ENCODE data around the gene DCTN1. TPM values are rescaled to one million over a fixed set of nuclear protein-coding genes. Genes with fewer than 3 reads are reported as not detected.
"Not testable (repeated sequence)": the region's sequence is repeated elsewhere in the genome, so short reads cannot be mapped to it uniquely, and the experiment has no call there.

The DCTN1 gene
- total RNA-seq, 2 donors from 2014 or later, result 159 to 213 TPM

DNA sequence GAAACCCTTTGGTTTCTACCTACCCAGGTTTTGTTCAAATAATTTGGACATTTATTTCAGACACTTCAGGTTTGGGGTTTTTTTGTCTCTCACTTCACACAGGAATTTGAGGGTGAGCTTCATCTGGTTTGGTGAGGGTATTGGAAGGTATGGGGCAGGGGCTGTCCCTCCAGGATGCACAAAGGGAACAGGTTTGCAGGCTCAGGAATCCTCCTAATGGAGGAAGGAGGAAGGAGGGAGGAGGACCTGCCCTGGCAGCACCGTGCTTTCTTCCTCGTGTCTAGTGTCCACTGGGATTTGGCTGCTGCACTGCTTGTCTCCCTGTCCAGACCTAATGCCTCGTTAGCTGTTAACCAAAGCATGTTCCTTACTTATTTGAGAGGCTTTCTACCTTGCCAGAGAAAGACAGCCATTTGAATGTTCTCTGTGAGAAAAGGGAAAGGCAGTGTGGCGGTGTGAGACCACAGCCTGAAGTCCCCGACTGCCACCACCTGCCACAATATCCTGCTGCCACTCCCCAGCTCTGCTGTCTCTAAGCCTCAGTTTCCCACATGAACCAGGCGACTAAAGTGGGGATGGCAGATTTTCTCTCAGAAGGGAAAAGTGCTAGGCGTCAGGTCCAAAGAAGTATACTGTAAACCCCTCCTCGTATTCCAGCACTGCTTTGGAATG lies 34.7 kb downstream of the DCTN1 start:
- no peaks in the 10 kb centered on the region for H3K36me3 ChIP-seq (ENCODE audit: control insufficient read depth, insufficient read depth, low read length)
- H3K4me1 Mint-ChIP-seq, result peaks cover 11% of the 10 kb centered on the region
- no peak overlapping the region for H3K9ac ChIP-seq (ENCODE audit: extremely low read depth, low read length, poor library complexity, severe bottlenecking)
- no peaks in the 10 kb centered on the region for H3K4me1 ChIP-seq (ENCODE audit: control insufficient read depth, insufficient read depth, low read length)
- H3K27me3 Mint-ChIP-seq (ENCODE audit: insufficient read depth), result peaks cover 2% of the 10 kb centered on the region
- no peak overlapping the region for H3K4me3 Mint-ChIP-seq
- no peaks in the 10 kb centered on the region for H3K36me3 Mint-ChIP-seq (ENCODE audit: low read depth)
- 91% methylated on average over 8 of the region's 8 CpGs; no CpG with 5 or more reads in 1 of the 2 experiments for WGBS, 2 experiments (ENCODE audit: insufficient coverage in 1 of 2, insufficient read length in 1 of 2)
- no peak for DNase-seq
- H3K27ac ChIP-seq (ENCODE audit: low read depth, low read length), result no peak overlapping the region
- no peak overlapping the region for H3K4me3 ChIP-seq (ENCODE audit: low read length)
- no peak overlapping the region for H3K27ac Mint-ChIP-seq
- TF ChIP-seq, protein P1, sequence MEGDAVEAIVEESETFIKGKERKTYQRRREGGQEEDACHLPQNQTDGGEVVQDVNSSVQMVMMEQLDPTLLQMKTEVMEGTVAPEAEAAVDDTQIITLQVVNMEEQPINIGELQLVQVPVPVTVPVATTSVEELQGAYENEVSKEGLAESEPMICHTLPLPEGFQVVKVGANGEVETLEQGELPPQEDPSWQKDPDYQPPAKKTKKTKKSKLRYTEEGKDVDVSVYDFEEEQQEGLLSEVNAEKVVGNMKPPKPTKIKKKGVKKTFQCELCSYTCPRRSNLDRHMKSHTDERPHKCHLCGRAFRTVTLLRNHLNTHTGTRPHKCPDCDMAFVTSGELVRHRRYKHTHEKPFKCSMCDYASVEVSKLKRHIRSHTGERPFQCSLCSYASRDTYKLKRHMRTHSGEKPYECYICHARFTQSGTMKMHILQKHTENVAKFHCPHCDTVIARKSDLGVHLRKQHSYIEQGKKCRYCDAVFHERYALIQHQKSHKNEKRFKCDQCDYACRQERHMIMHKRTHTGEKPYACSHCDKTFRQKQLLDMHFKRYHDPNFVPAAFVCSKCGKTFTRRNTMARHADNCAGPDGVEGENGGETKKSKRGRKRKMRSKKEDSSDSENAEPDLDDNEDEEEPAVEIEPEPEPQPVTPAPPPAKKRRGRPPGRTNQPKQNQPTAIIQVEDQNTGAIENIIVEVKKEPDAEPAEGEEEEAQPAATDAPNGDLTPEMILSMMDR (conservative IDR thresholded peaks at IDR 0.05), result no peak
- H3K9me3 ChIP-seq (ENCODE audit: control insufficient read depth, low read length), result no peaks in the 10 kb centered on the region
- H3K9me3 Mint-ChIP-seq, result no peaks in the 10 kb centered on the region
- no peaks in the 10 kb centered on the region for H3K27me3 ChIP-seq (ENCODE audit: control insufficient read depth, insufficient read depth, low read length, poor library complexity, severe bottlenecking)

DNA sequence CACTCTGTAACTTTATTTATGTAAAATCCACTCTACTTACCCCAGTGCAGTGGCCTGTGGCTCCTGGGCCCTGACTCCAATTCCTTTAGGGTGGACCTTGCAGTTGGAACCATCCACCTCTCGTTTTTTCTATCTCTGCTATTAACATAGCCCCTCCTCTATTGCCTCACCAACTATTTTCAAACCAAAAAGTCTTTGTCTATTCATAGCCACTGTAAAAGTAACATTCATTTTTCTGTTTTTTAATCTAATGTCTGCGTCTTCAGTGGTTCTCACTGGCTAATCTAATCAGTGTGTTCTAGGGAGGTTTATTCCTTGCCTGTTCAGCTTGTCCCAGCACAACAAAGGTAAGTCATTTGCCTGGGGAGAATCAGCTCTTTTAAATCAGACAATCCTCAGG lies 36.8 kb downstream of the DCTN1 start, which contains the start of gene SLC4A5:
TSS of gene SLC4A5 (minus strand) at position 101 of the 400 bp plus-strand sequence. CDS start 28,393 bp downstream, outside the sequence.
- WGBS, 2 experiments (ENCODE audit: insufficient coverage in 1 of 2, insufficient read length in 1 of 2), result 87 to 100% methylated on average over 2 of the region's 2 CpGs
- peaks cover 4% of the 10 kb centered on the region for H3K27me3 Mint-ChIP-seq (ENCODE audit: insufficient read depth)

DNA sequence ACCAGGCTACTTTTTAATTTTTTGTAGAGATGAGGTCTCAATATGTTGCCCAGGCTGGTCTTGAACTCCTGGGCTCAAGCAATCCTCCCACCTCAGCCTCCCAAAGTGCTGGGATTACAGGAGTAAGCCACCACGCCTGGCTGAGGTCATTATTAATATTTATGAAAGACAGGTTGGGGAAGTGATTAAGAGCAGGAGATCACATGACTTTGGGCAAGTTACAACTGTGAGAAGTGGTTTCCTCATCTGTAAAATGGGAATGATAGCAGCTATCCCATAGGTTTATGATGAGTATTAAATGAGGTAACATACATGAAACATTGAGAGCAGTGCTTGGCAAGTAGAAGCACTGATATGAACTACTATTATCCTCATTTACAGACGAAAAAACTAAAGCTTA lies 43.9 kb downstream of the DCTN1 start:
- not testable (repeated sequence) for H3K36me3 ChIP-seq (ENCODE audit: control insufficient read depth, insufficient read depth, low read length); H3K27me3 ChIP-seq (ENCODE audit: control insufficient read depth, insufficient read depth, low read length, poor library complexity, severe bottlenecking); H3K27me3 Mint-ChIP-seq (ENCODE audit: insufficient read depth); H3K27ac Mint-ChIP-seq; DNase-seq; H3K4me3 Mint-ChIP-seq; H3K9me3 Mint-ChIP-seq; H3K4me3 ChIP-seq (ENCODE audit: low read length); H3K4me1 ChIP-seq (ENCODE audit: control insufficient read depth, insufficient read depth, low read length); H3K36me3 Mint-ChIP-seq (ENCODE audit: low read depth); H3K9ac ChIP-seq (ENCODE audit: extremely low read depth, low read length, poor library complexity, severe bottlenecking); H3K27ac ChIP-seq (ENCODE audit: low read depth, low read length); H3K9me3 ChIP-seq (ENCODE audit: control insufficient read depth, low read length); H3K4me1 Mint-ChIP-seq
- WGBS, 2 experiments (ENCODE audit: insufficient coverage in 1 of 2, insufficient read length in 1 of 2), result 86 to 100% methylated on average over 1 to 2 of the region's 2 CpGs

More for the DNA sequence above, 36.8 kb downstream of the DCTN1 start, which contains the start of gene SLC4A5:
- DNase-seq, result peak; percentile 7
- Mint-ChIP-seq H3K4me3 (no peak within 1 kb of the TSS), H3K9me3 (no peaks in the 10 kb centered on the region), H3K4me1 (peaks cover 9% of the 10 kb centered on the region), H3K36me3 (ENCODE audit: low read depth) (no peaks in the 10 kb centered on the region), H3K27ac (no peak within 1 kb of the TSS)
- TF ChIP-seq, protein P1 (conservative IDR thresholded peaks at IDR 0.05), result no peak
- H3K27me3 ChIP-seq (ENCODE audit: control insufficient read depth, insufficient read depth, low read length, poor library complexity, severe bottlenecking), result no peaks in the 10 kb centered on the region
- no peaks in the 10 kb centered on the region for H3K9me3 ChIP-seq (ENCODE audit: control insufficient read depth, low read length)
- H3K36me3 ChIP-seq (ENCODE audit: control insufficient read depth, insufficient read depth, low read length), result no peaks in the 10 kb centered on the region
- H3K4me3 ChIP-seq (ENCODE audit: low read length), result no peak within 1 kb of the TSS
- H3K4me1 ChIP-seq (ENCODE audit: control insufficient read depth, insufficient read depth, low read length), result no peaks in the 10 kb centered on the region
- H3K27ac ChIP-seq (ENCODE audit: low read depth, low read length), result no peak within 1 kb of the TSS
- H3K9ac ChIP-seq (ENCODE audit: extremely low read depth, low read length, poor library complexity, severe bottlenecking), result no peak within 1 kb of the TSS
